Measurements from ENCODE around the gene IL21.
"Not testable (repeated sequence)": the region's sequence is repeated elsewhere in the genome, so short reads cannot be mapped to it uniquely, and the experiment has no call there.

IL21 gene

GRCh38 chr4:122577808-122578781, 42.8 kb downstream of the IL21 start:
- FAIRE-seq (no peak), DNase-seq (ENCODE audit: low spot score) (peak; percentile 57)

DNA sequence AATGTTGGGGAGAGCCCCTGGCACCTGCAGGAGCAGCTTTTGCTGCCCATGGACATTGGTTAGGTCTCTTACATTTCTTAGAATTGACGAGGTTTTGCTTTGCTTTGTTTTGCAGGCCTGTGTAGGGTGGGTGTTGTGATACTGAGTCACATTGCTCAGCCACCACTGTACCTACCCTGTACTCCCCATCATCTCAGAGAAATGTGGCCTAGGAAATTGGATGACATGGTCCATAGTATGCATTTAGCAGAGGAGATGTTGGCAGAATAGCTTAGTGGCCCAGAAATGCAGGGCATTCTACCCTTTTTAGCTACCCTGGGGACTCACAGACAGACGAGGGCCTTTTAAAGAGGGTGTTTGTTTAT, 43.7 kb downstream of the IL21 start:
- DNase-seq (ENCODE audit: low spot score) (no peak), FAIRE-seq (no peak)

DNA sequence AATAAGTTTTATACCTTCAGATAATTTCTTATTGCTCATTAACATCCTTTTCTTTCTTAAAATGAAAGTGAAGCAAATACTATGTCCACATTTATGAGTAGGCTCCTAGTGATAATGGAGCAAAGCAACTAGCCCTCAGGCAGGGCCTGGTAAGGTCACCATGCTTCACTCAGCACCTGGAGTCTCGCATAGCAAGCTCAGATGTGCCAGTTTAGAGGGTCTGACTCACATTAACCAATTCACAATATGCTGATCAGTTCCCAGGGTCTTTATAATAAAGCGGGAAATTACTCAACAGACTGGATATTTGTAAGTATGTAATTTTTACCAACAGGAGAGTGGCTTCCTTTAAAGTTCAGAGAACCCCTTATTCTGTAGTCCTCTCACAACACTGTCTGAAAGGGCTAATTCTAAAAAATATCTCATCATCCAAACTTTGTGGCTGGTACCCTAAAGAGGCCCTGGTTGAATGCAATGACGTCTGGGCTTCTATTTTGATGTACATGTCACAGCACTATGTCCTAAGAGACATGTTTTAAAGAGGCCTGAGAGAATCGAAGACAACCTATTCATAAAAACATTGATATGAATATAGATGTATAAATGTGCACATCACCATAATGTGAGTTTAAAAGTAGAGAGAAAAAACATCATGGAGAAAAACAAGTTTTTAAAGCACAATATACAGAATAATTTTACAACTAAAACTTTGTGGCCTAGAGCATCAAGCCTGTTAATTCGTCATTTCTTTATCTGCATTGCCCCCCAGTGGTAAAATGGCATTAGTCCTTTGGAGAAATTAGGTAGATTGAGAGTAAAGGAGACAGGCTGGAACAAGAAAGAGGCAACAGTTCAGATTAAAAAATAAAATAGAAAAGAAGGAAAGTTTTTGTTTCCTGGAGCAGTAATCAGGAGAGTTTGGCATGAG, 44.3 kb downstream of the IL21 start:
- DNase-seq (ENCODE audit: low spot score), result peak; percentile 44
- no peak for FAIRE-seq

DNA sequence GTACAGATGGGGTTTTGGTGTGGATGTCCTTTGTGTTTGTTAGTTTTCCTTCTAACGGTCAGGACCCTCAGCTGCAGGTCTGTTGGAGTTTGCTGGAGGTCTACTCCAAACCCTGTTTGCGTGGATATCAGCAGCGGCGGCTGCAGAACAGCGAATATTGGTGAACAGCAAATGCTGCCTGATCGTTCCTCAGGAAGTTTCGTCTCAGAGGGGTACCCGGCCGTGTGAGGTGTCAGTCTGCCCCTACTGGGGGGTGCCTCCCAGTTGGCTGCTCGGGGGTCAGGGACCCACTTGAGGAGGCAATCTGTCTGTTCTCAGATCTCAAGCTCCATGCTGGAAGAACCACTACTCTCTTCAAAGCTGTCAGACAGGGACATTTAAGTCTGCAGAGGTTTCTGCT, 46.5 kb downstream of the IL21 start:
- not testable (repeated sequence) for FAIRE-seq; DNase-seq (ENCODE audit: low spot score)

GRCh38 chr4:122562449-122562848, 58.4 kb downstream of the IL21 start:
- DNase-seq (ENCODE audit: low spot score) (no peak), FAIRE-seq (no peak)

All from urothelium cell line (cell line).